SU-DHL-6 (cell line): Measurements from ENCODE around the gene CNN2.
A peak's percentile ranks its signal among the peaks of the same experiment; 100 is the strongest.

Source experiments
- EZH2phosphoT487 ChIP-seq: fragments of 200-600 bp; sonication (generic), shearing (Covaris generic); conservative IDR thresholded peaks from 2 replicates; pipeline ENCODE4 v1.6.1; 2018; ENCODE audit warnings: mild to moderate bottlenecking, antibody characterized with exemption, low read length, moderate library complexity, mixed read lengths
- TF ChIP-seq, protein P1 (sequence below): fragments of 200-600 bp; sonication (generic); IDR thresholded peaks from one replicate; pipeline ENCODE4 v1.5.1; 2017; ENCODE audit warnings: antibody characterized with exemption, mild to moderate bottlenecking, low read length, moderate library complexity; ENCODE audit not compliant: insufficient read depth, poor library complexity, severe bottlenecking

DNA sequence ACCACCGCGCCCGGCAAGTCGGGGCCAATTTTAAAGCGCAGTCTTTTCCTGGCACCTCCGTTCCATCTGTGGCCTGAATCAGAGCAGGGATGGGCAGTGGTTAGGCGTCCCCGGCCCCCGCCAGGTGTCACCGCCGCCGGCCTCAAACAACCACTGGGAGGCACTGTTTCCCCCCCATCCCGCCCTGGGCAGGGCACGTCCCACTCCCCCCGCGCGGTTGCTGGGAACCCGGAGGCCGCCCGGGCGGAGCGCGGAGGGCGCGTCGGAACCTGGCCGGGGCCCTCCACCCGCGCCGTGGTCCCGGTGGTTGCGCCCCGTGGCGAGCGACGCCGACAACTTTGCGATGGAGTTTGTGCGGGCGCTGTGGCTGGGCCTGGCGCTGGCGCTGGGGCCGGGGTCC, 26.3 kb upstream of the CNN2 start, which contains the start of gene GRIN3B:
- TF ChIP-seq, protein P1, sequence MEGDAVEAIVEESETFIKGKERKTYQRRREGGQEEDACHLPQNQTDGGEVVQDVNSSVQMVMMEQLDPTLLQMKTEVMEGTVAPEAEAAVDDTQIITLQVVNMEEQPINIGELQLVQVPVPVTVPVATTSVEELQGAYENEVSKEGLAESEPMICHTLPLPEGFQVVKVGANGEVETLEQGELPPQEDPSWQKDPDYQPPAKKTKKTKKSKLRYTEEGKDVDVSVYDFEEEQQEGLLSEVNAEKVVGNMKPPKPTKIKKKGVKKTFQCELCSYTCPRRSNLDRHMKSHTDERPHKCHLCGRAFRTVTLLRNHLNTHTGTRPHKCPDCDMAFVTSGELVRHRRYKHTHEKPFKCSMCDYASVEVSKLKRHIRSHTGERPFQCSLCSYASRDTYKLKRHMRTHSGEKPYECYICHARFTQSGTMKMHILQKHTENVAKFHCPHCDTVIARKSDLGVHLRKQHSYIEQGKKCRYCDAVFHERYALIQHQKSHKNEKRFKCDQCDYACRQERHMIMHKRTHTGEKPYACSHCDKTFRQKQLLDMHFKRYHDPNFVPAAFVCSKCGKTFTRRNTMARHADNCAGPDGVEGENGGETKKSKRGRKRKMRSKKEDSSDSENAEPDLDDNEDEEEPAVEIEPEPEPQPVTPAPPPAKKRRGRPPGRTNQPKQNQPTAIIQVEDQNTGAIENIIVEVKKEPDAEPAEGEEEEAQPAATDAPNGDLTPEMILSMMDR, result peak; percentile 20
- no peak for TF ChIP-seq EZH2phosphoT487
